BJ (cell line): Measurements from ENCODE around the gene SERGEF. TPM values are rescaled to one million over a fixed set of nuclear protein-coding genes. Genes with fewer than 3 reads are reported as not detected.

Experiments used
- CTCF ChIA-PET: fragments of 350-600 bp; formaldehyde crosslinking; extraction: SDS; loops from one replicate; lab custom pipeline; 2021; ENCODE audit warnings: antibody characterized with exemption, inconsistent platforms; lab: Yijun Ruan, JAX
- POLR2A ChIA-PET: fragments of 300-600 bp; sonication (Branson Sonifier 250); formaldehyde crosslinking; extraction: SDS; loops from one replicate; lab custom pipeline; 2021; ENCODE audit warnings: antibody characterized with exemption; lab: Charles Lee
- DNase-seq: peaks from one replicate; pipeline ENCODE4 v3.0.0-alpha.2; 2011; ENCODE audit warnings: low read depth
- H3K27me3 ChIP-seq: 2 replicates; pipeline ENCODE4 v1.6.0; 2011; ENCODE audit warnings: low read length; ENCODE audit not compliant: control insufficient read depth, insufficient read depth
- H3K36me3 ChIP-seq: 2 replicates; pipeline ENCODE4 v1.5.1; 2011; ENCODE audit warnings: low read length; ENCODE audit not compliant: control insufficient read depth, insufficient read depth
- H3K4me3 ChIP-seq: 2 replicates; pipeline ENCODE4 v1.5.1; 2011; ENCODE audit warnings: low read depth, mild to moderate bottlenecking, control low read depth, low read length
- CTCF ChIP-seq: IDR thresholded peaks from 2 replicates; pipeline ENCODE4 v1.5.1; 2011; ENCODE audit warnings: low read depth, mild to moderate bottlenecking, control low read depth, inconsistent platforms, low read length, moderate library complexity; ENCODE audit not compliant: insufficient read depth
- polyA plus RNA-seq: library from polyadenylated mRNA; depleted of rRNA; stranded (reverse); fragments of >200 nt; gene quantifications from 2 replicates; pipeline ENCODE4 v1.2.3, GENCODE V29; 2011

The SERGEF gene
- polyA plus RNA-seq, 1 experiment, result 17.4 TPM

GRCh38 chr11:17978553-17979287 is 34.1 kb downstream of the SERGEF start:
- Histone ChIP-seq H3K27me3 (no peaks in the 10 kb centered on the region), H3K4me3 (no peak overlapping the region), H3K36me3 (no peaks in the 10 kb centered on the region)
- ChIA-PET POLR2A (no interaction called here), CTCF (interaction anchor here (0.7 to 27.4 kb wide), 46 partner anchors 9 to 382 kb away, joined by 3 to 533 read pairs (median 4); partner anchors contain the start of genes KCNC1 and SERGEF)
- DNase-seq, result no peak
- peak; percentile 92 for TF ChIP-seq CTCF

- H3K27me3 ChIP-seq, result no peaks in the 10 kb centered on the region
- CTCF ChIA-PET, result interaction anchor here (1.1 to 27.4 kb wide), 6 partner anchors 13 to 378 kb away, joined by 3 to 533 read pairs (median 74); partner anchors contain the start of gene KCNC1
- no peaks in the 10 kb centered on the region for H3K36me3 ChIP-seq
- no peak for TF ChIP-seq CTCF
- POLR2A ChIA-PET, result interaction anchor here (0.6 kb wide), 1 partner anchor 53 kb away, joined by 3 read pairs; no protein-coding TSS in a partner anchor
- no peak for DNase-seq
- H3K4me3 ChIP-seq, result no peak overlapping the region
Observed at GRCh38 chr11:17976651-17977050, 36.2 kb downstream of the SERGEF start.

GRCh38 chr11:17974246-17974645 is 38.6 kb downstream of the SERGEF start:
- ChIA-PET CTCF (interaction anchor here (1.3 to 27.4 kb wide), 7 partner anchors 13 to 235 kb away, joined by 3 to 533 read pairs (median 9); partner anchors contain the start of gene KCNC1), POLR2A (no interaction called here)
- Histone ChIP-seq H3K36me3 (no peaks in the 10 kb centered on the region), H3K27me3 (no peaks in the 10 kb centered on the region), H3K4me3 (no peak overlapping the region)
- no peak for DNase-seq
- no peak for TF ChIP-seq CTCF

- Histone ChIP-seq H3K4me3 (no peak overlapping the region), H3K36me3 (no peaks in the 10 kb centered on the region), H3K27me3 (no peaks in the 10 kb centered on the region)
- ChIA-PET CTCF (interaction anchor here (0.7 to 27.4 kb wide), 23 partner anchors 9 to 374 kb away, joined by 3 to 533 read pairs (median 5); partner anchors contain the start of gene KCNC1), POLR2A (interaction anchor here (0.6 to 0.7 kb wide), 2 partner anchors 40 to 536 kb away, joined by 3 to 13 read pairs; partner anchors contain the start of gene SERGEF)
- DNase-seq, result peak; percentile 71
- peak; percentile 86 for TF ChIP-seq CTCF
Observed at GRCh38 chr11:17972987-17973386, 39.9 kb downstream of the SERGEF start.

GRCh38 chr11:17968206-17968605 is 44.6 kb downstream of the SERGEF start:
- no peak for TF ChIP-seq CTCF
- H3K36me3 ChIP-seq, result no peaks in the 10 kb centered on the region
- no peak for DNase-seq
- H3K27me3 ChIP-seq, result no peaks in the 10 kb centered on the region
- ChIA-PET POLR2A (no interaction called here), CTCF (interaction anchor here (1.9 to 27.4 kb wide), 4 partner anchors 11 to 229 kb away, joined by 8 to 533 read pairs (median 20); partner anchors contain the start of gene KCNC1)
- H3K4me3 ChIP-seq, result no peak overlapping the region
